Measurements from ENCODE around the gene LSAMP.

GRCh38 chr3:116070061-116070460, 375.2 kb downstream of the LSAMP start:
- TF ChIP-seq, protein P1, sequence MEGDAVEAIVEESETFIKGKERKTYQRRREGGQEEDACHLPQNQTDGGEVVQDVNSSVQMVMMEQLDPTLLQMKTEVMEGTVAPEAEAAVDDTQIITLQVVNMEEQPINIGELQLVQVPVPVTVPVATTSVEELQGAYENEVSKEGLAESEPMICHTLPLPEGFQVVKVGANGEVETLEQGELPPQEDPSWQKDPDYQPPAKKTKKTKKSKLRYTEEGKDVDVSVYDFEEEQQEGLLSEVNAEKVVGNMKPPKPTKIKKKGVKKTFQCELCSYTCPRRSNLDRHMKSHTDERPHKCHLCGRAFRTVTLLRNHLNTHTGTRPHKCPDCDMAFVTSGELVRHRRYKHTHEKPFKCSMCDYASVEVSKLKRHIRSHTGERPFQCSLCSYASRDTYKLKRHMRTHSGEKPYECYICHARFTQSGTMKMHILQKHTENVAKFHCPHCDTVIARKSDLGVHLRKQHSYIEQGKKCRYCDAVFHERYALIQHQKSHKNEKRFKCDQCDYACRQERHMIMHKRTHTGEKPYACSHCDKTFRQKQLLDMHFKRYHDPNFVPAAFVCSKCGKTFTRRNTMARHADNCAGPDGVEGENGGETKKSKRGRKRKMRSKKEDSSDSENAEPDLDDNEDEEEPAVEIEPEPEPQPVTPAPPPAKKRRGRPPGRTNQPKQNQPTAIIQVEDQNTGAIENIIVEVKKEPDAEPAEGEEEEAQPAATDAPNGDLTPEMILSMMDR (IDR thresholded peaks at IDR 0.05), result no peak
- no peak for TF ChIP-seq POLR2A (IDR thresholded peaks at IDR 0.05)

Measured in sigmoid colon (tissue), 3 donors.